GM13976 (cell line): ENCODE results near the gene NRDC.
A peak's percentile ranks its signal among the peaks of the same experiment; 100 is the strongest.

ENCODE experiments used
- DNase-seq: peaks from one replicate; pipeline ENCODE4 v3.0.0; 2012; ENCODE audit warnings: low spot score
- in situ Hi-C: fragments of 300-500 bp; cut with MboI; formaldehyde crosslinking; loops from one replicate; pipeline ENCODE4 v1.12.0; 2022; ENCODE audit warnings: low sequenced_read_pairs, mixed read lengths, inconsistent platforms; ENCODE audit not compliant: unreplicated experiment
- TF ChIP-seq, protein P1 (sequence below): IDR thresholded peaks from 2 replicates; pipeline ENCODE4 v1.5.1; 2012; ENCODE audit warnings: borderline replicate concordance, mild to moderate bottlenecking; ENCODE audit not compliant: insufficient read depth; ENCODE audit errors: extremely low read depth, missing control alignments, control extremely low read depth

NRDC gene, protein sequence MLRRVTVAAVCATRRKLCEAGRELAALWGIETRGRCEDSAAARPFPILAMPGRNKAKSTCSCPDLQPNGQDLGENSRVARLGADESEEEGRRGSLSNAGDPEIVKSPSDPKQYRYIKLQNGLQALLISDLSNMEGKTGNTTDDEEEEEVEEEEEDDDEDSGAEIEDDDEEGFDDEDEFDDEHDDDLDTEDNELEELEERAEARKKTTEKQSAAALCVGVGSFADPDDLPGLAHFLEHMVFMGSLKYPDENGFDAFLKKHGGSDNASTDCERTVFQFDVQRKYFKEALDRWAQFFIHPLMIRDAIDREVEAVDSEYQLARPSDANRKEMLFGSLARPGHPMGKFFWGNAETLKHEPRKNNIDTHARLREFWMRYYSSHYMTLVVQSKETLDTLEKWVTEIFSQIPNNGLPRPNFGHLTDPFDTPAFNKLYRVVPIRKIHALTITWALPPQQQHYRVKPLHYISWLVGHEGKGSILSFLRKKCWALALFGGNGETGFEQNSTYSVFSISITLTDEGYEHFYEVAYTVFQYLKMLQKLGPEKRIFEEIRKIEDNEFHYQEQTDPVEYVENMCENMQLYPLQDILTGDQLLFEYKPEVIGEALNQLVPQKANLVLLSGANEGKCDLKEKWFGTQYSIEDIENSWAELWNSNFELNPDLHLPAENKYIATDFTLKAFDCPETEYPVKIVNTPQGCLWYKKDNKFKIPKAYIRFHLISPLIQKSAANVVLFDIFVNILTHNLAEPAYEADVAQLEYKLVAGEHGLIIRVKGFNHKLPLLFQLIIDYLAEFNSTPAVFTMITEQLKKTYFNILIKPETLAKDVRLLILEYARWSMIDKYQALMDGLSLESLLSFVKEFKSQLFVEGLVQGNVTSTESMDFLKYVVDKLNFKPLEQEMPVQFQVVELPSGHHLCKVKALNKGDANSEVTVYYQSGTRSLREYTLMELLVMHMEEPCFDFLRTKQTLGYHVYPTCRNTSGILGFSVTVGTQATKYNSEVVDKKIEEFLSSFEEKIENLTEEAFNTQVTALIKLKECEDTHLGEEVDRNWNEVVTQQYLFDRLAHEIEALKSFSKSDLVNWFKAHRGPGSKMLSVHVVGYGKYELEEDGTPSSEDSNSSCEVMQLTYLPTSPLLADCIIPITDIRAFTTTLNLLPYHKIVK

DNA sequence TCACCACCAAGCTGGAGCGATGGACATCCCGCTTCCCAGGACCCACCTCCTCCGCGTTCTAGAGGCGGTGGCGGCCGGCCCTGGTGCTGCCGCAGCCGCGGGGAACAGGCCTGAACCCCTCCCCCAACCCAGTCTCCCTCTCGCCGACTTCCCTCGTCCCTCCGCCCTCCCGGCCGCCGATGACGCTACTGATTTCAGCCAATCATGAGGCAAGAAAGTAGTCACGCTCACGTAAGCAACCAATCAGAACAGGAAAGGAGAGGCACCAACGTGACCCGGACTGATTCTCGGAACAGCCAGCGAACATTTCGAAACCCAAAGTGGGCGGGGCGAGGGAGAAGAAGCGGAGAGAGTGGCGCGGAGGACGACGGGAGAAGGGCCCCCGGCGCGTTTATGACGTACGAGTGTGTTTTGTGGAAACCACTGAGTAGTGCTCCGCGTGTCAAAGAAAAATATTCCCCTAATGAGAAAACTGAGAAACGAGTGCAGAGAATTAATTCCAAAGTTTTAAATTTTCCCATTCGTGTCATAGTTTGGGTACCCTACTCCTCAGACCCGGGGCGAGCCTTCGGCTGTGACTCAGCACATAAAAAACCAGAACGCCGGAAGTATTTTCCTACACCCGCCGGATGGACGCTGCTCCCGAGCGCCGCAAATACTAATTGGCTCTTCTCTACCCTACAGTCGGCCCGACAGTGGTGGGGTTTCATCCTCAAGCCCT is at the start of gene NRDC:
TSS of gene NRDC (minus strand) at position 112 of the 721 bp plus-strand sequence. CDS start 112 bp downstream, outside the sequence.
- TF ChIP-seq, protein P1, sequence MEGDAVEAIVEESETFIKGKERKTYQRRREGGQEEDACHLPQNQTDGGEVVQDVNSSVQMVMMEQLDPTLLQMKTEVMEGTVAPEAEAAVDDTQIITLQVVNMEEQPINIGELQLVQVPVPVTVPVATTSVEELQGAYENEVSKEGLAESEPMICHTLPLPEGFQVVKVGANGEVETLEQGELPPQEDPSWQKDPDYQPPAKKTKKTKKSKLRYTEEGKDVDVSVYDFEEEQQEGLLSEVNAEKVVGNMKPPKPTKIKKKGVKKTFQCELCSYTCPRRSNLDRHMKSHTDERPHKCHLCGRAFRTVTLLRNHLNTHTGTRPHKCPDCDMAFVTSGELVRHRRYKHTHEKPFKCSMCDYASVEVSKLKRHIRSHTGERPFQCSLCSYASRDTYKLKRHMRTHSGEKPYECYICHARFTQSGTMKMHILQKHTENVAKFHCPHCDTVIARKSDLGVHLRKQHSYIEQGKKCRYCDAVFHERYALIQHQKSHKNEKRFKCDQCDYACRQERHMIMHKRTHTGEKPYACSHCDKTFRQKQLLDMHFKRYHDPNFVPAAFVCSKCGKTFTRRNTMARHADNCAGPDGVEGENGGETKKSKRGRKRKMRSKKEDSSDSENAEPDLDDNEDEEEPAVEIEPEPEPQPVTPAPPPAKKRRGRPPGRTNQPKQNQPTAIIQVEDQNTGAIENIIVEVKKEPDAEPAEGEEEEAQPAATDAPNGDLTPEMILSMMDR = no peak
- DNase-seq = peak; percentile 96
- in situ Hi-C loops = no loop called here

DNA sequence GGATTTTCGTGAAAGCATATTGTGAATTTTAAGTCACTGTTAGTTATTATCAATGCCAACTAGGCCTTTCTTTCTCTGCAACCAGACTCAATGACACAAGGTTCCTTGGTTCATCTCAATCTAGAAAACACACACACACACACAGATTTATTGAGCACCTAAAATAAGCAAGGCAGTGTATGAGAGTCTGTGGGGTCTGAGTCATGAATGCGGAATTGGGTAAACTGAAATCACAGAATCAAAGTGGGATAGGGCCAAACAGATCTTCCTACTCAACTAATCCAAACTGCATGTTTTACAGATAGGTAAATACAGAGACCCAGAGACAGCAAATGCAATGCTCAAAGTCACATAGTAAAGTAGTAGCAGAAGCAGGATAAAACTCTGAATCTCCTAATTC is 48.5 kb upstream of the NRDC start:
- in situ Hi-C loops = no loop called here
- TF ChIP-seq, protein P1 = no peak
- no peak for DNase-seq

DNA sequence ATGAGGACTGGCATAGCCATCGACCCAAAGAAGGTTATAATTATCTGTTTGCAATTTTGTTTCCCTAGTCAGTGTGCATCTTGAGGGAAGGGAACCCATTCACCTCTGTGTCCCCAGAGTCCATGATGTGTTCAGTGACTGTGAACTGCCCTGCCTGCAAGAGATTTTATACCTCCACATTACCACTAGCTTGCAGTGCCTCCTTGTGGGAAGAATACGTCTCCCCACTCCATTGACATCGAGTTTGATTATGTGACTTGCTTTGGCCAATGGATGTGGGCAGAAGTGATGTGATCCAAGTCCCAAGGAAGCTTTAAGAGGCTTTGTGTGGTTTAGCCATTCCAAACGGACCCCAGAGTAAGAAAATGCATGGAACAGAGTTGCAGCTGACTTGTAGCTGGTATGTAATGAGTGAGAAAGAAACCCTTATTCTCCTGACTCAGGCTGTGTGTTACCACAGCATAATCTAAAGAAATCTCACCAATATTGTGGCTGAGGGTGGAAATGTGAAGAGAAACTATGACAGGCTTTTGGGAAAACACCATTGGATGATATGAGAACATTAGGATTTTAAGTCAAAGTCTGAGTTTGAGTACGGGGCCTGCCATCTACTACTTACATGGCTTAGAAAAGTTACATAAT is 47.8 kb upstream of the NRDC start:
- in situ Hi-C loops = no loop called here
- TF ChIP-seq, protein P1 = no peak
- DNase-seq = no peak

DNA sequence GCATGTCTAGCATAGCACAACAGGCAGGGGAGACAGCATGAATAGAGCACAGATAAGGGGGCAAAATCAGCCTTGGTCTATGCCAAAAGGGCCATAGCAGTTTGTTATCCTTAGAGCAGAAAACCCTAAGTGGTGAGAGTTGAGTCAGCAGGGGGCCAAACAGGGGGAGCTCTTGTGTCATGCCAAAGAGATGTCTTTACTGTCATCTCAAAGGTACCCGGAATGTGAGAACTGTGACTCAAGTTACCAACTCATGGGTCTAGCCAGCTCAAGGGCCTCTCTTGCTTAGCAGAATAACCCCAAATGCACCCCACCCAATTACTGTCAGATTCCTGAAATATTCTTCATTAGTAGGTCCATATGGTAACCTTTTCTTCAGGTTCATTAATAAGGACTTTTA is 45.9 kb upstream of the NRDC start:
- TF ChIP-seq, protein P1 = no peak
- DNase-seq = no peak
- in situ Hi-C loops = no loop called here

DNA sequence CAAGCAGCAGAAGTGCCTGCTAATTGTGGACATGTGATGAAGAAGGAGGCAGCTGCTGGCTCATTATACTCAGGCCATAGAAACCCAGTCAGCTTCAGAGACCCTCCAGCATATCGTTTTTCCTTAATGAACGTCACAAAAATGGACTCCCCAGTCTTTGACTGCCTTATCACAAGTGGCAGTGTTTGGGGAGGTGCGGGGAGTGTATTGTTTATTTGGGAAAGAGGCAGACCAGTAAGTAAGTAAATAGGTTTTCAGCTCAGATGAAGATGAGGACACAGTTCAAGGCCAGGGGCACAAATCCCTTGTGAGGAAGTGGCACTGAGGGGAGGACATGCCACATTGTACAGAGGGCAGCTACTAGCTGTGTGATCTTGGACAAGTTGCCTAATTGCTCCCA is 43.5 kb upstream of the NRDC start:
- DNase-seq = no peak
- in situ Hi-C loops = no loop called here

More for the DNA sequence above, 43.5 kb upstream of the NRDC start:
- TF ChIP-seq, protein P1 = no peak
